ENCODE data around the gene SMIM30. TPM values are rescaled to one million over a fixed set of nuclear protein-coding genes. Genes with fewer than 3 reads are reported as not detected.

SMIM30 gene
- total and polyA plus RNA-seq, 10 of the 15 experiments (the other 5 are each of a cell fraction or from before 2014, with no cell fraction given): 42.2 to 258 (median 96.9) TPM

GRCh38 chr7:113144817-113145216 lies 26.5 kb upstream of the SMIM30 start (continued):
- TF ChIP-seq E4F1 (IDR thresholded peaks at IDR 0.05; ENCODE audit: borderline replicate concordance, partially characterized antibody) (no peak), MTA2 (IDR thresholded peaks at IDR 0.05; ENCODE audit: low read depth) (no peak)

- H3K4me2 ChIP-seq (ENCODE audit: control insufficient read depth, insufficient read depth): no peak overlapping the region; the same call in 1 of the 2 replicates
- TF ChIP-seq SKIL (IDR thresholded peaks at IDR 0.05; ENCODE audit: low read depth, poor library complexity, severe bottlenecking): no peak
- TF ChIP-seq IKZF1 (conservative IDR thresholded peaks at IDR 0.05): peak; percentile 28; the same call in 1 of the 2 replicates
- TF ChIP-seq SMARCA5 (IDR thresholded peaks at IDR 0.05): no peak
- TF ChIP-seq MTA2 (IDR thresholded peaks at IDR 0.05; ENCODE audit: low read depth): no peak
- TF ChIP-seq YY1 (IDR thresholded peaks at IDR 0.05; ENCODE audit: low read depth, low read length): 0 out of 2 replicates have a peak, but pooled peaks have one; percentile 34
- no peak for TF ChIP-seq ETV6 (conservative IDR thresholded peaks at IDR 0.05 in 1 of 2, IDR thresholded peaks at IDR 0.05 in 1 of 2; ENCODE audit: borderline replicate concordance in 1 of 2, low read depth in 1 of 2)
- 0 out of 2 replicates have a peak, but pooled peaks have one; percentile 25 for TF ChIP-seq RELB (IDR thresholded peaks at IDR 0.05; ENCODE audit: low read depth)
- no peak for TF ChIP-seq E2F4 (IDR thresholded peaks at IDR 0.05; ENCODE audit: low read depth, low read length)
- no peak for TF ChIP-seq KLF5 (IDR thresholded peaks at IDR 0.05; ENCODE audit: partially characterized antibody)
Measured at GRCh38 chr7:113143486-113144257, 25.3 kb upstream of the SMIM30 start.

More at GRCh38 chr7:113143486-113144257, 25.3 kb upstream of the SMIM30 start:
- ChIA-PET POLR2A (interaction anchor here (0.6 kb wide), 1 partner anchor 369 kb away, joined by 6 read pairs; no protein-coding TSS in a partner anchor), CTCF (interaction anchor here (1.7 to 5.3 kb wide), 2 partner anchors 16 to 18 kb away, joined by 3 to 32 read pairs; no protein-coding TSS in a partner anchor), RAD21 (ENCODE audit: unreplicated experiment) (interaction anchor here (0.6 to 1.4 kb wide), 2 partner anchors 24 to 26 kb away, joined by 3 read pairs; no protein-coding TSS in a partner anchor), SMC1A (ENCODE audit: uncharacterized antibody, unreplicated experiment) (interaction anchor here (0.8 to 2.7 kb wide), 5 partner anchors 13 to 28 kb away, joined by 3 to 12 read pairs (median 4); no protein-coding TSS in a partner anchor)
- in situ Hi-C loops (cut with MboI): no loop called here
- no peaks in the 10 kb centered on the region for H3K79me2 ChIP-seq (ENCODE audit: control insufficient read depth, insufficient read depth, low read length)
- peak overlapping the region; percentile 39 for H2AFZ ChIP-seq (ENCODE audit: control insufficient read depth, low read depth, low read length)
- H3K4me3 ChIP-seq: no peak overlapping the region
- H4K20me1 ChIP-seq (ENCODE audit: control insufficient read depth, insufficient read depth): no peaks in the 10 kb centered on the region
- FAIRE-seq: peak; percentile 57
- ATAC-seq: peak; percentile 69
- no peaks in the 10 kb centered on the region for H3K9me3 ChIP-seq (replicated peaks; ENCODE audit: control insufficient read depth, insufficient read depth, low read length)
- peaks cover 6% of the 10 kb centered on the region; the same call in 1 of the 2 replicates for H3K4me1 ChIP-seq (ENCODE audit: control insufficient read depth, insufficient read depth, low read length)
- no peak overlapping the region for H3K27ac ChIP-seq (ENCODE audit: control insufficient read depth, insufficient read depth)
- no peaks in the 10 kb centered on the region for H3K36me3 ChIP-seq (ENCODE audit: control insufficient read depth in 2 of 2, insufficient read depth in 2 of 2, low read length in 1 of 2)
- H3K27me3 ChIP-seq (replicated peaks in 1 of 2; ENCODE audit: control insufficient read depth in 2 of 2, insufficient read depth in 2 of 2, low read length in 1 of 2): no peaks in the 10 kb centered on the region
- intact Hi-C loops (cut with micrococcal nuclease; ENCODE audit: unreplicated experiment): no loop called here
- DNase-seq (ENCODE audit: low read depth, low spot score): peak; percentile 25
- WGBS (ENCODE audit: insufficient coverage, insufficient replicate concordance, low lambda C conversion rate, missing lambda C conversion rate): 18% methylated on average over 2 of the region's 2 CpGs
- BruUV-seq (replicated peaks): no TSS peak
- H3K9ac ChIP-seq (ENCODE audit: control insufficient read depth, insufficient read depth, low read length): no peak overlapping the region
